H1 (cell line): Measurements from ENCODE around the gene C1RL. TPM values are rescaled to one million over a fixed set of nuclear protein-coding genes. Genes with fewer than 3 reads are reported as not detected.
A peak's percentile ranks its signal among the peaks of the same experiment; 100 is the strongest.

Source experiments
- CTCF ChIA-PET: fragments of 300-600 bp; sonication (Branson Sonifier 250); formaldehyde crosslinking; loops from one replicate; lab custom pipeline; 2021; ENCODE audit not compliant: partially characterized antibody; lab: Charles Lee
- POLR2A ChIA-PET: fragments of 300-600 bp; sonication (Branson Sonifier 250); formaldehyde crosslinking; loops from one replicate; lab custom pipeline; 2021; ENCODE audit warnings: inconsistent platforms; ENCODE audit not compliant: partially characterized antibody; lab: Charles Lee
- DNase-seq, 2 experiments: peaks; one replicate each; pipeline versions ENCODE4 v3.0.0 to v3.0.0-alpha.2; 2010 to 2022; ENCODE audit warnings: low spot score in 2 of 2, low read depth in 1 of 2, mixed read lengths in 1 of 2
- FAIRE-seq: peaks from 2 replicates; lab custom pipeline; 2011; peaks lifted over from hg19 to GRCh38; lab: Jason Lieb, UNC
- H2AFZ ChIP-seq: 2 replicates; pipeline ENCODE4 v1.8.1; 2012; ENCODE audit warnings: low read length, inconsistent platforms
- H2AK5ac ChIP-seq: 2 replicates; pipeline ENCODE4 v1.6.1; 2013; ENCODE audit warnings: low read depth, low read length
- H2BK120ac ChIP-seq: replicated peaks from 2 replicates; pipeline ENCODE3; 2013; ENCODE audit warnings: low read depth, low read length, inconsistent platforms
- H2BK12ac ChIP-seq: 2 replicates; pipeline ENCODE4 v1.6.1; 2013; ENCODE audit warnings: low read depth, low read length
- H2BK15ac ChIP-seq: 2 replicates; pipeline ENCODE4 v1.6.1; 2013; ENCODE audit warnings: low read length
- H2BK20ac ChIP-seq: 2 replicates; pipeline ENCODE4 v1.6.1; 2013; ENCODE audit warnings: low read length
- H2BK5ac ChIP-seq: 2 replicates; pipeline ENCODE4 v1.6.1; 2013; ENCODE audit warnings: low read depth, low read length
- H3K14ac ChIP-seq: 2 replicates; pipeline ENCODE4 v1.6.1; 2013; ENCODE audit warnings: inconsistent platforms; ENCODE audit not compliant: insufficient read length
- H3K18ac ChIP-seq: 2 replicates; pipeline ENCODE4 v1.6.1; 2013; ENCODE audit warnings: low read length; ENCODE audit errors: extremely low read depth
- H3K23ac ChIP-seq: 2 replicates; pipeline ENCODE4 v1.6.1; 2013; ENCODE audit warnings: inconsistent platforms; ENCODE audit not compliant: insufficient read length
- H3K23me2 ChIP-seq: 2 replicates; pipeline ENCODE4 v1.6.1; 2013; ENCODE audit warnings: low read depth, low read length
- H3K27ac ChIP-seq: 2 replicates; pipeline ENCODE4 v1.6.1; 2011; ENCODE audit warnings: low read depth, low read length, inconsistent platforms
- H3K27me3 ChIP-seq, 4 experiments: replicated peaks in 1 of 4; 1 replicate in 1 of 4; 2 replicates in 3 of 4; pipeline versions ENCODE4 v1.6.1 to v1.8.1; 2011 to 2013; ENCODE audit warnings: low read length in 3 of 4, mild to moderate bottlenecking in 3 of 4, inconsistent platforms in 2 of 4, mixed read lengths in 2 of 4, moderate library complexity in 1 of 4; ENCODE audit not compliant: control insufficient read depth in 3 of 4, insufficient read depth in 3 of 4; ENCODE audit errors: extremely low read depth in 1 of 4
- H3K36me3 ChIP-seq, 4 experiments: 2 replicates each; pipeline versions ENCODE4 v1.6.1 to v1.8.1; 2011 to 2013; ENCODE audit warnings: mild to moderate bottlenecking in 4 of 4, low read length in 3 of 4, moderate library complexity in 2 of 4, control low read depth in 1 of 4, inconsistent platforms in 1 of 4; ENCODE audit not compliant: insufficient read depth in 4 of 4, control insufficient read depth in 2 of 4
- H3K4ac ChIP-seq: replicated peaks from 2 replicates; pipeline ENCODE3; 2013; ENCODE audit warnings: low read length, low read depth, mixed read lengths, inconsistent platforms; ENCODE audit not compliant: insufficient read length
- H3K4me1 ChIP-seq, 4 experiments: replicated peaks in 1 of 4; 1 replicate in 1 of 4; 2 replicates in 3 of 4; pipeline versions ENCODE4 v1.6.1 to v1.8.1; 2011 to 2013; ENCODE audit warnings: low read length in 3 of 4, inconsistent platforms in 2 of 4, mixed read lengths in 1 of 4; ENCODE audit not compliant: insufficient read depth in 4 of 4, control insufficient read depth in 3 of 4
- H3K4me2 ChIP-seq, 2 experiments: 2 replicates each; pipeline versions ENCODE4 v1.6.1 to v1.8.1; 2011 to 2013; ENCODE audit warnings: low read depth in 2 of 2, low read length in 2 of 2, control low read depth in 1 of 2, inconsistent platforms in 1 of 2, mild to moderate bottlenecking in 1 of 2; ENCODE audit not compliant: insufficient read depth in 1 of 2
- H3K4me3 ChIP-seq, 4 experiments: fragments of 200-600, 300-600 bp in 1 of 4; sonication (generic), shearing (Covaris generic), sonication (Bioruptor Twin) in 1 of 4; 2 replicates each; pipeline versions ENCODE4 v1.5.1 to v1.8.1; 2011 to 2016; ENCODE audit warnings: low read length in 4 of 4, low read depth in 3 of 4, control low read depth in 2 of 4, inconsistent platforms in 2 of 4, mild to moderate bottlenecking in 2 of 4, mixed read lengths in 1 of 4, moderate library complexity in 1 of 4; ENCODE audit not compliant: insufficient read depth in 2 of 4; ENCODE audit errors: extremely low read depth in 1 of 4
- H3K56ac ChIP-seq: replicated peaks from 2 replicates; pipeline ENCODE3; 2013; ENCODE audit warnings: low read depth, mild to moderate bottlenecking, mixed read lengths, low read length, inconsistent platforms; ENCODE audit not compliant: insufficient read length
- H3K79me1 ChIP-seq: 2 replicates; pipeline ENCODE4 v1.6.1; 2013; ENCODE audit warnings: low read depth, low read length, control low read depth
- H3K79me2 ChIP-seq, 2 experiments: 2 replicates each; pipeline versions ENCODE4 v1.6.1 to v1.8.1; 2012 to 2013; ENCODE audit warnings: low read length in 2 of 2, mild to moderate bottlenecking in 2 of 2, inconsistent platforms in 1 of 2; ENCODE audit not compliant: insufficient read depth in 2 of 2, control insufficient read depth in 1 of 2
- H3K9ac ChIP-seq, 4 experiments: replicated peaks in 1 of 4; 1 replicate in 1 of 4; 2 replicates in 3 of 4; pipeline versions ENCODE4 v1.6.1 to v1.8.1; 2011 to 2013; ENCODE audit warnings: low read depth in 3 of 4, low read length in 3 of 4, control low read depth in 2 of 4, mild to moderate bottlenecking in 2 of 4, moderate library complexity in 2 of 4, inconsistent platforms in 1 of 4; ENCODE audit errors: extremely low read depth in 1 of 4
- H3K9me3 ChIP-seq, 2 experiments: 2 replicates each; pipeline versions ENCODE4 v1.6.1 to v1.8.1; 2012 to 2013; ENCODE audit warnings: mild to moderate bottlenecking in 2 of 2, moderate library complexity in 2 of 2, control low read depth in 1 of 2, inconsistent platforms in 1 of 2, low read depth in 1 of 2, low read length in 1 of 2, mixed read lengths in 1 of 2; ENCODE audit not compliant: insufficient read depth in 2 of 2
- H4K20me1 ChIP-seq, 2 experiments: replicated peaks in 1 of 2; 2 replicates each; pipeline versions ENCODE3 to v1.8.1; 2011 to 2013; ENCODE audit warnings: inconsistent platforms in 2 of 2, low read length in 2 of 2, mild to moderate bottlenecking in 1 of 2; ENCODE audit not compliant: insufficient read depth in 2 of 2, control insufficient read depth in 1 of 2
- H4K5ac ChIP-seq: 2 replicates; pipeline ENCODE4 v1.6.1; 2013; ENCODE audit warnings: low read length, low read depth, mixed read lengths, inconsistent platforms; ENCODE audit not compliant: insufficient read length
- H4K8ac ChIP-seq: 2 replicates; pipeline ENCODE4 v1.8.0; 2013; ENCODE audit warnings: mild to moderate bottlenecking, moderate library complexity, low read length, inconsistent platforms; ENCODE audit not compliant: insufficient read depth; ENCODE audit errors: extremely low read depth
- H4K91ac ChIP-seq: replicated peaks from 2 replicates; pipeline ENCODE3; 2013; ENCODE audit warnings: low read length, mixed read lengths, inconsistent platforms; ENCODE audit not compliant: insufficient read length
- CHD1 ChIP-seq: IDR thresholded peaks from 2 replicates; pipeline ENCODE4 v1.6.1; 2012; ENCODE audit warnings: low read depth, low read length, improper control_type of control experiment
- CTCF ChIP-seq, 3 experiments: IDR thresholded peaks; 1 replicate in 2 of 3; 2 replicates in 1 of 3; pipeline versions ENCODE4 v1.5.1 to v1.6.1; 2011; ENCODE audit warnings: low read length in 3 of 3, mild to moderate bottlenecking in 3 of 3, inconsistent platforms in 2 of 3, low read depth in 1 of 3, moderate library complexity in 1 of 3; ENCODE audit not compliant: insufficient read depth in 1 of 3; ENCODE audit errors: control extremely low read depth in 1 of 3
- JUN ChIP-seq: IDR thresholded peaks from 2 replicates; pipeline ENCODE4 v1.6.1; 2011; ENCODE audit warnings: low read depth, mild to moderate bottlenecking, improper control_type of control experiment, low read length
- NRF1 ChIP-seq: IDR thresholded peaks from 2 replicates; pipeline ENCODE4 v1.6.1; 2011; ENCODE audit warnings: mild to moderate bottlenecking, low read depth, low read length, improper control_type of control experiment
- POLR2A ChIP-seq, 2 experiments: IDR thresholded peaks; 1 replicate in 1 of 2; 2 replicates in 1 of 2; pipeline ENCODE4 v1.6.1; 2011; ENCODE audit warnings: low read depth in 2 of 2, low read length in 2 of 2, mild to moderate bottlenecking in 2 of 2; ENCODE audit errors: control extremely low read depth in 1 of 2
- RXRA ChIP-seq: IDR thresholded peaks from 2 replicates; pipeline ENCODE4 v1.6.1; 2011; ENCODE audit warnings: low read depth, mild to moderate bottlenecking, low read length, moderate library complexity; ENCODE audit not compliant: insufficient read depth
- SP4 ChIP-seq: IDR thresholded peaks from 2 replicates; pipeline ENCODE4 v1.6.1; 2012; ENCODE audit warnings: low read length, inconsistent platforms
- TAF7 ChIP-seq: optimal IDR thresholded peaks from 2 replicates; pipeline ENCODE3; 2011; ENCODE audit warnings: low read depth, mild to moderate bottlenecking, inconsistent platforms, low read length, moderate library complexity, borderline replicate concordance
- TBP ChIP-seq: IDR thresholded peaks from 2 replicates; pipeline ENCODE4 v1.6.1; 2011; ENCODE audit warnings: low read depth, low read length, improper control_type of control experiment
- USF2 ChIP-seq: IDR thresholded peaks from 2 replicates; pipeline ENCODE4 v1.6.1; 2011; ENCODE audit warnings: low read length, improper control_type of control experiment
- WGBS, 2 experiments: shearing (Covaris generic) in 1 of 2; methylation state at CpG; one replicate each; pipeline versions ENCODE4 v1.1.6 to v1.1.7; 2013 to 2015; ENCODE audit warnings: low lambda C conversion rate in 2 of 2, mixed read lengths in 2 of 2, inconsistent platforms in 1 of 2, low coverage in 1 of 2, missing lambda C conversion rate in 1 of 2; ENCODE audit not compliant: insufficient replicate concordance in 2 of 2, insufficient coverage in 1 of 2, insufficient read length in 1 of 2; ENCODE audit errors: extremely low coverage in 1 of 2, missing lambda C conversion rate in 1 of 2; 5-methylcytosine and 5-hydroxymethylcytosine counted together
- polyA plus RNA-seq, 7 experiments: library from polyadenylated mRNA; depleted of rRNA in 3 of 7; stranded (reverse) in 5 of 7; unstranded in 2 of 7; fragments of >200 nt in 5 of 7; fragments of 200-250 nt in 2 of 7; gene quantifications; 1 replicate in 5 of 7; 2 replicates in 1 of 7; 4 replicates in 1 of 7; pipeline versions ENCODE4 v1.2.1 to v1.2.3, GENCODE V29; 2011 to 2013; ENCODE audit warnings: missing spikeins in 2 of 7, mixed read lengths in 2 of 7
- total RNA-seq: library from RNA; stranded (reverse); fragmentation: NEBNext Ultra II Directional; extraction: Animal tissue kit (Norgen Biotek cat#: 25700); gene quantifications from 2 replicates; pipeline ENCODE4 v1.2.1, GENCODE V29; 2021

The C1RL gene
- total and polyA plus RNA-seq, 2 of the 8 experiments (the other 6 are each of a cell fraction or from before 2014, with no cell fraction given), result 11.4 to 15.5 TPM

- CTCF ChIA-PET, result interaction anchor here (0.6 to 1.8 kb wide), 8 partner anchors 8 to 113 kb away, joined by 3 to 8 read pairs (median 4); partner anchors contain the start of gene LPCAT3
- peak overlapping the region; percentile 90 to 100 for H3K4me2 ChIP-seq
- TF ChIP-seq RXRA, result no peak
- TF ChIP-seq CTCF (IDR thresholded peaks at IDR 0.05; ENCODE audit: control extremely low read depth in 1 of 3, insufficient read depth in 1 of 3, low read depth in 1 of 3, low read length in 3 of 3), result no peak
- no peak for TF ChIP-seq TAF7
- no peak for TF ChIP-seq JUN
- TF ChIP-seq NRF1, result no peak
- no peak for TF ChIP-seq POLR2A (IDR thresholded peaks at IDR 0.05; ENCODE audit: control extremely low read depth in 1 of 2, low read depth in 2 of 2, low read length in 2 of 2)
- no peak for TF ChIP-seq CHD1
- TF ChIP-seq SP4, result no peak
- TF ChIP-seq TBP, result no peak
- no peak for TF ChIP-seq USF2
Observed at GRCh38 chr12:7131502-7131866, 22.5 kb upstream of the C1RL start.

More at GRCh38 chr12:7131502-7131866, 22.5 kb upstream of the C1RL start:
- no peak overlapping the region for H2BK20ac ChIP-seq
- H3K27me3 ChIP-seq, result peaks cover 0 to 9% (median 5%) of the 10 kb centered on the region in 4 experiments; a peak in 5 of 7 replicates
- 0 out of 2 replicates have a peak overlapping the region, but pooled peaks have one; percentile 24 for H2BK5ac ChIP-seq
- no peaks in the 10 kb centered on the region for H3K79me2 ChIP-seq
- peaks cover 2% of the 10 kb centered on the region; the same call in 1 of the 2 replicates for H3K79me1 ChIP-seq
- H3K23ac ChIP-seq, result no peak overlapping the region
- no peak overlapping the region for H3K27ac ChIP-seq
- no peak overlapping the region for H2AFZ ChIP-seq
- H2BK12ac ChIP-seq, result peak overlapping the region; percentile 43; the same call in 1 of the 2 replicates
- no peak overlapping the region for H2BK120ac ChIP-seq
- FAIRE-seq, result no peak
- H3K9ac ChIP-seq, result no peak overlapping the region
- H3K18ac ChIP-seq, result no peak overlapping the region
- H4K8ac ChIP-seq, result no peak overlapping the region
- peaks cover 0 to 18% (median 7%) of the 10 kb centered on the region in 4 experiments; a peak in 6 of 7 replicates for H3K4me1 ChIP-seq
- POLR2A ChIA-PET, result interaction anchor here (1.8 to 3.4 kb wide), 4 partner anchors 13 to 187 kb away, joined by 7 to 21 read pairs (median 10); partner anchors contain the start of genes C12orf57 and RNU7-1
- peak overlapping the region; percentile 82 for H2BK15ac ChIP-seq
- 32% methylated on average over 6 of the region's 7 CpGs; no CpG with 5 or more reads in 1 of the 2 experiments for WGBS, 2 experiments
- H4K91ac ChIP-seq, result no peak overlapping the region
- H2AK5ac ChIP-seq, result peak overlapping the region; percentile 25; the same call in 1 of the 2 replicates
- no peak overlapping the region for H3K56ac ChIP-seq
- peaks cover 4 to 13% (median 6%) of the 10 kb centered on the region in 4 experiments; a peak in 6 of 8 replicates for H3K36me3 ChIP-seq
- no peak overlapping the region for H3K14ac ChIP-seq
- H3K4ac ChIP-seq, result no peak overlapping the region
- H4K20me1 ChIP-seq, result peaks cover 0 to 3% of the 10 kb centered on the region in 2 experiments
- peak overlapping the region; percentile 68 to 82 (median 74); a peak in 7 of 8 replicates for H3K4me3 ChIP-seq
- no peaks in the 10 kb centered on the region for H3K9me3 ChIP-seq
- no peak for DNase-seq
- no peak overlapping the region for H4K5ac ChIP-seq
- H3K23me2 ChIP-seq, result peaks cover 19% of the 10 kb centered on the region
